Left renal pelvis (tissue), 4 donors: Measurements from ENCODE around the gene INO80D. TPM values are rescaled to one million over a fixed set of nuclear protein-coding genes. Genes with fewer than 3 reads are reported as not detected.
"Not testable (repeated sequence)": the region's sequence is repeated elsewhere in the genome, so short reads cannot be mapped to it uniquely, and the experiment has no call there.

ENCODE experiments used
- DNase-seq, 4 donors: peaks; one replicate each; pipeline ENCODE4 v3.0.0-alpha.2; 2013; ENCODE audit warnings: low read depth in 4 of 4, low spot score in 3 of 4
- polyA plus RNA-seq, 4 donors: library from polyadenylated mRNA; unstranded; fragments of 120-200 nt; gene quantifications; one replicate each; pipeline ENCODE4 v1.2.1, GENCODE V29; 2013; ENCODE audit not compliant: insufficient read length in 4 of 4

The INO80D gene
- 10 to 100 TPM in 3 of 4 donors, 1 to 10 TPM in 1; 7.9 to 11.2 (median 10.7) TPM for polyA plus RNA-seq

- peak in 3 of 4 donors; percentile 72 to 80 (median 75) for DNase-seq
Measured at GRCh38 chr2:206085742-206086445, at the start of gene INO80D. Gene INO80D, minus strand, starts transcription at chr2:206086174. Its CDS starts 23,158 bp downstream, at chr2:206063016.

GRCh38 chr2:206127656-206128055 lies 41.7 kb upstream of the INO80D start:
- DNase-seq, result no peak

- no peak for DNase-seq
Measured at GRCh38 chr2:206125901-206126300, 39.9 kb upstream of the INO80D start.

GRCh38 chr2:206122569-206122968 lies 36.6 kb upstream of the INO80D start:
- DNase-seq, result not testable (repeated sequence)

- no peak for DNase-seq
Measured at GRCh38 chr2:206116278-206116677, 30.3 kb upstream of the INO80D start.

- DNase-seq, result no peak
Measured at GRCh38 chr2:206115026-206115578, 29.1 kb upstream of the INO80D start.

GRCh38 chr2:206112846-206113547 lies 27.0 kb upstream of the INO80D start:
- DNase-seq, result no peak

- DNase-seq, result no peak
Measured at GRCh38 chr2:206112108-206112507, 26.1 kb upstream of the INO80D start.

- no peak for DNase-seq
Measured at GRCh38 chr2:206108713-206109112, 22.7 kb upstream of the INO80D start.

GRCh38 chr2:206105541-206105940 lies 19.6 kb upstream of the INO80D start:
- no peak for DNase-seq

GRCh38 chr2:206105038-206105437 lies 19.1 kb upstream of the INO80D start:
- DNase-seq, result no peak

- not testable (repeated sequence) for DNase-seq
Measured at GRCh38 chr2:206098872-206099271, 12.9 kb upstream of the INO80D start.

GRCh38 chr2:206098471-206098870 lies 12.5 kb upstream of the INO80D start:
- DNase-seq, result no peak

GRCh38 chr2:206096876-206097275 lies 10.9 kb upstream of the INO80D start:
- DNase-seq, result no peak

- DNase-seq, result no peak
Measured at GRCh38 chr2:206095536-206096332, 9.8 kb upstream of the INO80D start.

- DNase-seq, result no peak
Measured at GRCh38 chr2:206092297-206092696, 6.3 kb upstream of the INO80D start.

GRCh38 chr2:206088248-206088647 lies 2.3 kb upstream of the INO80D start:
- DNase-seq, result no peak

GRCh38 chr2:206086716-206087350 lies 859 bp upstream of the INO80D start:
- DNase-seq, result peak in 1 of 4 donors; percentile 10

- peak in 1 of 4 donors; percentile 16 for DNase-seq
Measured at GRCh38 chr2:206084870-206085741, 868 bp downstream of the INO80D start.
